ENCODE measurements around the gene TLE1.

Gene TLE1

GRCh38 chr9:81680506-81680905 lies 8.8 kb downstream of the TLE1 start:
- TF ChIP-seq SIN3A (IDR thresholded peaks at IDR 0.05; ENCODE audit: borderline replicate concordance, insufficient read depth, low read length): no peak
- no peak for TF ChIP-seq POLR2AphosphoS5 (IDR thresholded peaks at IDR 0.05; ENCODE audit: low read depth, low read length)
- no peak for TF ChIP-seq REST (IDR thresholded peaks at IDR 0.05; ENCODE audit: insufficient read depth in 1 of 2, low read depth in 2 of 2, low read length in 2 of 2)
- TF ChIP-seq TAF1 (IDR thresholded peaks at IDR 0.05; ENCODE audit: borderline replicate concordance, insufficient read depth, low read length): no peak
- no peak for TF ChIP-seq FOXP2 (optimal IDR thresholded peaks at IDR 0.05; ENCODE audit: borderline replicate concordance, extremely low read depth, extremely low read length, insufficient read depth)

DNA sequence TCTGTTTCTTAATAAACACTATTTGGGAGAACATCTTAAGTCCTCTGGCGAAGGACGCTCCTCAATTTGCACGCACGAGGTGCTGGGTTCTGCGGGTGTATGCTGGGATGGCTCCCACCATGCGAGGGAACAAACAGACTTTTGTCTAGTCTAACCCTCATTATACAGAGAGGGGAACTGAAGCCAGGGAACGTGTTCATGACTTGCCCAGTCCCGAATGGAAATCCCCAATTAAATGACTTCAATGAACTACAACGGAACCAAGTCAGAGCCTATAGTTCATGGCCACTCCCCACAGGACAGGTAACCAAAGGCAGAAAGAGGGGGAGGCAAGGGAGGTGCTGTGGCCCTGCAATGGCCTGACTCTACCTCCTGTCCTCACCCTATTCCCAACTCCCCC lies 9.3 kb downstream of the TLE1 start:
- TF ChIP-seq REST (IDR thresholded peaks at IDR 0.05; ENCODE audit: insufficient read depth in 1 of 2, low read depth in 2 of 2, low read length in 2 of 2) (no peak), POLR2AphosphoS5 (IDR thresholded peaks at IDR 0.05; ENCODE audit: low read depth, low read length) (no peak), FOXP2 (optimal IDR thresholded peaks at IDR 0.05; ENCODE audit: borderline replicate concordance, extremely low read depth, extremely low read length, insufficient read depth) (no peak), SIN3A (IDR thresholded peaks at IDR 0.05; ENCODE audit: borderline replicate concordance, insufficient read depth, low read length) (no peak), TAF1 (IDR thresholded peaks at IDR 0.05; ENCODE audit: borderline replicate concordance, insufficient read depth, low read length) (no peak)

DNA sequence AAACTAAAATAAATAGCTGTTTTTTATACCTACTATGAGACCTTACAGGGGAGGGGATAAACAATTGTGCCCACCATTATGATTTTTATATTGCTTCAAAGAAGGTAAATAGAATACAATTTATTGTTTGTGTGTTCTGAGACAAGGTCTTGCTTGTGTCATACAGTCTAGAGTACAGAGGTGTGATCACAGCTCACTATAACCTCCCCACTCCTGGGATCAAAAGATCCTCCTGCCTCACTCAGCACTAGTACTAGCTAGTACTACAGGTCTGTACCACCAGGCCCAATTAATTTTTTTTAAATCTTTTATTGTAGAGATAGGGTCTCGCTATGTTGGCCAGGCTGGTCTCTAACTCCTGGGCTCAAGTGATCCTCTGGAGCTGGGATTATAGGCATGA lies 11.3 kb downstream of the TLE1 start:
- TF ChIP-seq SIN3A (IDR thresholded peaks at IDR 0.05; ENCODE audit: borderline replicate concordance, insufficient read depth, low read length) (no peak), TAF1 (IDR thresholded peaks at IDR 0.05; ENCODE audit: borderline replicate concordance, insufficient read depth, low read length) (no peak), FOXP2 (optimal IDR thresholded peaks at IDR 0.05; ENCODE audit: borderline replicate concordance, extremely low read depth, extremely low read length, insufficient read depth) (no peak), POLR2AphosphoS5 (IDR thresholded peaks at IDR 0.05; ENCODE audit: low read depth, low read length) (no peak), REST (IDR thresholded peaks at IDR 0.05; ENCODE audit: insufficient read depth in 1 of 2, low read depth in 2 of 2, low read length in 2 of 2) (no peak)

DNA sequence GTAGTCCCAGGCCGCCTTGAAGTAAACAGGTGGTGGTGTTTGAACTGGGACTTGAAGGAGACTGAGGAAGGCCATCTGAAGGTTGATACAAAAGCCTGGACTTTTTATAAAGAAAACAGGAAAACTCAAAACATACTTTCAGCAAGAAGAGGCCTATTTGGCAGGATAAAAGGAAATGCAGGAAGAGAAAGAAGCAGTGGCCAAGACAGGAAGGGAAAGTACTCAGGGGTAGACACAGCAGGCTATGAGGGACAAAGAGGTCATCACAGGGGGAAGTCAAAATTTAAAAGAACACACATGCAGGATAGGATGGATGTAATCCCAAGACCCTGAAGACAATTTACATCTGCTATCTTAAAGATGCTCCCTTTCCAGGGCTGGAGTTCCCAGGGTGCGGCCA lies 13.0 kb downstream of the TLE1 start:
- no peak for TF ChIP-seq POLR2AphosphoS5 (IDR thresholded peaks at IDR 0.05; ENCODE audit: low read depth, low read length)
- no peak for TF ChIP-seq TAF1 (IDR thresholded peaks at IDR 0.05; ENCODE audit: borderline replicate concordance, insufficient read depth, low read length)
- no peak for TF ChIP-seq SIN3A (IDR thresholded peaks at IDR 0.05; ENCODE audit: borderline replicate concordance, insufficient read depth, low read length)
- TF ChIP-seq REST (IDR thresholded peaks at IDR 0.05; ENCODE audit: insufficient read depth in 1 of 2, low read depth in 2 of 2, low read length in 2 of 2): no peak
- TF ChIP-seq FOXP2 (optimal IDR thresholded peaks at IDR 0.05; ENCODE audit: borderline replicate concordance, extremely low read depth, extremely low read length, insufficient read depth): no peak

DNA sequence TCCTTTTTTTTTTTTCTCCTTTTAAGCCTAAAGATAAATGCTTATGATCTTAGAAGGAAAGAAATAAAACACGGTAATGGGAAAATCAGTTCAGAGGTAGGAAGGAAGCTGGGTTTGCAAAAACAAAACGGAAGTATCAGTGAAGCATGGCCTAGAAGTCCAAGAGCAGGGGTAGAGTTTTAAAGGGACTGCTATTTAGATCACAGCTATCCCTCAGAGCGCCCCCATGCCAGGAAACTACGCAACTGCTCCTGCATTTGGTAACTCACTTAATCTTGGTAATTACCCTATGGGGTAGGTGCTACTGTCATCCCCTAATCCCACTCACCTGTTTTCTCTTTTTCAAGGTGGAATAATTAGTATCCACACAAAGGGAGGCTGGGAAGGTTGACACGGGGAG lies 16.0 kb downstream of the TLE1 start:
- TF ChIP-seq POLR2AphosphoS5 (IDR thresholded peaks at IDR 0.05; ENCODE audit: low read depth, low read length): no peak
- no peak for TF ChIP-seq SIN3A (IDR thresholded peaks at IDR 0.05; ENCODE audit: borderline replicate concordance, insufficient read depth, low read length)
- no peak for TF ChIP-seq TAF1 (IDR thresholded peaks at IDR 0.05; ENCODE audit: borderline replicate concordance, insufficient read depth, low read length)
- no peak for TF ChIP-seq REST (IDR thresholded peaks at IDR 0.05; ENCODE audit: insufficient read depth in 1 of 2, low read depth in 2 of 2, low read length in 2 of 2)
- TF ChIP-seq FOXP2 (optimal IDR thresholded peaks at IDR 0.05; ENCODE audit: borderline replicate concordance, extremely low read depth, extremely low read length, insufficient read depth): no peak

All from PFSK-1 (cell line).